Nucleus accumbens (tissue), 56 donors: ENCODE measurements around the gene ASPDH.

ENCODE experiments used
- DNase-seq, 56 donors: peaks; one replicate each; lab custom pipeline; 2025; lab: John Stamatoyannopoulos, UW

The ASPDH gene

GRCh38 chr19:50516964-50517703 lies 3.4 kb upstream of the ASPDH start:
- DNase-seq, result no peak

GRCh38 chr19:50516456-50516855 lies 2.7 kb upstream of the ASPDH start:
- DNase-seq, result no peak

- no peak for DNase-seq
Measured at GRCh38 chr19:50515168-50515561, 1.5 kb upstream of the ASPDH start.

- peak in 54 of 56 donors; percentile 18 to 91 (median 78) for DNase-seq
Measured at GRCh38 chr19:50514346-50515167, 844 bp upstream of the ASPDH start.

- DNase-seq, result peak in 2 of 56 donors; percentile 20 to 44
Measured at GRCh38 chr19:50512999-50513745, 541 bp downstream of the ASPDH start.

GRCh38 chr19:50512112-50512998 lies 1.4 kb downstream of the ASPDH start:
- peak in 1 of 56 donors; percentile 26 for DNase-seq

- DNase-seq, result peak; percentile 80 to 99 (median 97)
Measured at GRCh38 chr19:50511069-50511822, 2.5 kb downstream of the ASPDH start, which contains the start of gene JOSD2. JOSD2 (minus strand) TSS chr19:50511191; CDS start chr19:50510431, 760 bp downstream.

- peak in 14 of 56 donors; percentile 82 to 98 (median 93) for DNase-seq
Measured at GRCh38 chr19:50510700-50511068, 3.0 kb downstream of the ASPDH start.

GRCh38 chr19:50510121-50510670 lies 3.5 kb downstream of the ASPDH start:
- peak in 20 of 56 donors; percentile 24 to 75 (median 64) for DNase-seq

- no peak for DNase-seq
Measured at GRCh38 chr19:50509366-50509765, 4.3 kb downstream of the ASPDH start.

- no peak for DNase-seq
Measured at GRCh38 chr19:50508843-50509190, 4.9 kb downstream of the ASPDH start.

- no peak for DNase-seq
Measured at GRCh38 chr19:50507376-50507775, 6.3 kb downstream of the ASPDH start.

GRCh38 chr19:50506700-50507099 lies 7.0 kb downstream of the ASPDH start:
- DNase-seq, result no peak

- DNase-seq, result no peak
Measured at GRCh38 chr19:50505856-50506611, 7.7 kb downstream of the ASPDH start.

GRCh38 chr19:50501568-50502475 lies 11.9 kb downstream of the ASPDH start:
- no peak for DNase-seq

GRCh38 chr19:50501186-50501567 lies 12.5 kb downstream of the ASPDH start:
- no peak for DNase-seq

- DNase-seq, result peak in 1 of 56 donors; percentile 46
Measured at GRCh38 chr19:50500753-50501151, 13.0 kb downstream of the ASPDH start.
